WTC11 (cell line): ENCODE results near the gene TNFRSF4. TPM values are rescaled to one million over a fixed set of nuclear protein-coding genes. Genes with fewer than 3 reads are reported as not detected.

Experiments
- ATAC-seq: fragments of 200-7000 bp; cut with Tn5 transposase; 2 replicates; pipeline ENCODE4 v1.10.0; 2021; ENCODE audit warnings: mild to moderate bottlenecking, moderate library complexity
- CTCF ChIA-PET: fragments of 300-600 bp; sonication (Branson Sonifier 250); formaldehyde crosslinking; loops from one replicate; lab custom pipeline; 2021; ENCODE audit warnings: antibody characterized with exemption; lab: Charles Lee
- POLR2A ChIA-PET: fragments of 350-600 bp; sonication (Branson Sonifier 250); formaldehyde crosslinking; loops from one replicate; lab custom pipeline; 2021; ENCODE audit warnings: antibody characterized with exemption; lab: Charles Lee
- DNase-seq: peaks from one replicate; pipeline ENCODE4 v3.0.0; 2021; ENCODE audit warnings: low spot score
- H3K27ac Mint-ChIP-seq: 2 replicates; pipeline ENCODE4 v1.8.0; 2021; ENCODE audit warnings: mixed read lengths
- H3K27me3 Mint-ChIP-seq: 2 replicates; pipeline ENCODE4 v1.8.0; 2021; ENCODE audit warnings: low read depth, mild to moderate bottlenecking, moderate library complexity, mixed read lengths
- H3K36me3 Mint-ChIP-seq: 2 replicates; pipeline ENCODE4 v1.8.0; 2021; ENCODE audit warnings: mixed read lengths
- H3K4me1 Mint-ChIP-seq: 2 replicates; pipeline ENCODE4 v1.8.0; 2022; ENCODE audit warnings: mixed read lengths
- H3K4me3 Mint-ChIP-seq: 2 replicates; pipeline ENCODE4 v1.8.0; 2021; ENCODE audit warnings: mild to moderate bottlenecking, moderate library complexity, mixed read lengths
- H3K9me3 Mint-ChIP-seq: 2 replicates; pipeline ENCODE4 v1.8.0; 2021; ENCODE audit warnings: mixed read lengths
- MXD4 ChIP-seq: fragments of 250-450 bp; sonication (Bioruptor Pico); IDR thresholded peaks from 2 replicates; pipeline ENCODE4 v1.8.0; 2021; ENCODE audit warnings: mild to moderate bottlenecking, moderate library complexity, borderline replicate concordance
- PRRX2 ChIP-seq: fragments of 250-450 bp; sonication (Bioruptor Pico); IDR thresholded peaks from 2 replicates; pipeline ENCODE4 v1.8.0; 2021; ENCODE audit warnings: mild to moderate bottlenecking
- RELA ChIP-seq: sonication (generic); formaldehyde crosslinking; IDR thresholded peaks from 2 replicates; pipeline ENCODE4 v1.8.1; 2022; ENCODE audit warnings: missing genetic modification reagents, mild to moderate bottlenecking, borderline replicate concordance
- TCF7 ChIP-seq: sonication (generic); formaldehyde crosslinking; IDR thresholded peaks from 2 replicates; pipeline ENCODE4 v1.8.0; 2022; ENCODE audit warnings: mild to moderate bottlenecking, low read depth, missing genetic modification reagents, moderate library complexity
- ZNF317 ChIP-seq: sonication (generic); formaldehyde crosslinking; IDR thresholded peaks from 2 replicates; pipeline ENCODE4 v1.8.1; 2023; ENCODE audit warnings: low read depth, mild to moderate bottlenecking, moderate library complexity, missing genetic modification reagents, borderline replicate concordance
- total RNA-seq: library from RNA; stranded (reverse); gene quantifications from 3 replicates; pipeline ENCODE4 v1.2.3, GENCODE V29; 2021
- TF ChIP-seq, protein P1 (sequence below): fragments of 250-450 bp; sonication (Bioruptor Pico); IDR thresholded peaks from 2 replicates; pipeline ENCODE4 v1.9.0; 2021; ENCODE audit warnings: mild to moderate bottlenecking
- TF ChIP-seq, protein P2 (sequence below): sonication (generic); formaldehyde crosslinking; IDR thresholded peaks from 2 replicates; pipeline ENCODE4 v1.8.1; 2022; ENCODE audit warnings: mild to moderate bottlenecking, moderate library complexity, missing genetic modification reagents
- TF ChIP-seq, protein P3 (sequence below): sonication (generic); formaldehyde crosslinking; IDR thresholded peaks from 2 replicates; pipeline ENCODE4 v1.8.0; 2023; ENCODE audit warnings: mild to moderate bottlenecking, missing genetic modification reagents
- TF ChIP-seq, protein P4 (sequence below): sonication (generic); formaldehyde crosslinking; IDR thresholded peaks from 2 replicates; pipeline ENCODE4 v1.8.1; 2022; ENCODE audit warnings: missing genetic modification reagents, borderline replicate concordance
- TF ChIP-seq, protein P5 (sequence below): fragments of 250-450 bp; sonication (Bioruptor Pico); IDR thresholded peaks from 2 replicates; pipeline ENCODE4 v1.9.0; 2021; ENCODE audit warnings: mild to moderate bottlenecking
- TF ChIP-seq, protein P6 (sequence below): fragments of 250-450 bp; sonication (Bioruptor Pico); IDR thresholded peaks from 2 replicates; pipeline ENCODE4 v1.9.0; 2021; ENCODE audit warnings: mild to moderate bottlenecking, borderline replicate concordance
- TF ChIP-seq, protein P7 (sequence below): sonication (generic); formaldehyde crosslinking; IDR thresholded peaks from 2 replicates; pipeline ENCODE4 v1.8.0; 2023; ENCODE audit warnings: missing genetic modification reagents, mild to moderate bottlenecking, borderline replicate concordance

Gene TNFRSF4
- total RNA-seq, 1 experiment from 2014 or later = 0.33 TPM

DNA sequence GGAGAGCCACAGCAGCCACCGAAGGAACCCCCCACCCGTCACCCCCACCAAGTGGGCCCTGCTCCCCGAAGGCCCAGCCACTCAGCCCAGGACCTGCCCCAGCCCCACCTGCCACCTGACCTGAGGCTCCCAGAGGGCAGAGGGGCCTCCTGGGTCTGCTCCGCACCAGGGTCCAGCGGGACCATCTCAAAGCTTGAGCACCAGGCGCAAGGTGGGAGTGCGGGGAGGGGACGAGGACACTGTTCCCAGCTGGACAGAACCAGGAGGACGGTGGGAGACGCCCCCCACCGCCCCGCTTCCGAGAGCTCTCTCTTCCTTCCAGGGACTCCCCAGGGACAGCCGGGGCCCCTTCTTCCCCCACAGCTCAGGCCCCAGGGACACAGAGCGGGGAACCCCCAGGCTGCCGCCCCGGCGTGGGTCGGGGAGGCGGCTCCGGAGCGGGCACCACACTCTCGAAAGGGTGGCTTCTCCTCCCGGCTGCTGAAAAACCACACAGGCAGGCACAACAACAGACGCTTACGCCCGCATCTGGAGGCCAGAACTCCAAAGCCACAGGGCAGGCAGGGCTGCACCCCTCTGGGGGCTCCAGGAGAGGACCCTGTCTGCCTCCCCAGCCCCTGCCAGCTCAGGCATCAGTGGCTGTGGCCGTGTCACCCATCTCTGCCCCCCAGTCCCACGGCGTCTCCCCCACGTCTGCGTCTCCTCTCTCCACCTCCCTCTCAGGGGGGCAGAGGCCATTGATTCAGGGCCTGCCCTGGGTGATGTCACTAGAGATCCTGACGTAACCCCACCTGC, 42.2 kb downstream of the TNFRSF4 start (continued):
- TF ChIP-seq, protein P1, sequence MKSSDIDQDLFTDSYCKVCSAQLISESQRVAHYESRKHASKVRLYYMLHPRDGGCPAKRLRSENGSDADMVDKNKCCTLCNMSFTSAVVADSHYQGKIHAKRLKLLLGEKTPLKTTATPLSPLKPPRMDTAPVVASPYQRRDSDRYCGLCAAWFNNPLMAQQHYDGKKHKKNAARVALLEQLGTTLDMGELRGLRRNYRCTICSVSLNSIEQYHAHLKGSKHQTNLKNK (CRISPR knock-in tag) = no peak
- TF ChIP-seq TCF7 (CRISPR knock-in tag) (no peak), ZNF317 (no peak), RELA (CRISPR knock-in tag) (no peak), PRRX2 (no peak)
- TF ChIP-seq, protein P2, sequence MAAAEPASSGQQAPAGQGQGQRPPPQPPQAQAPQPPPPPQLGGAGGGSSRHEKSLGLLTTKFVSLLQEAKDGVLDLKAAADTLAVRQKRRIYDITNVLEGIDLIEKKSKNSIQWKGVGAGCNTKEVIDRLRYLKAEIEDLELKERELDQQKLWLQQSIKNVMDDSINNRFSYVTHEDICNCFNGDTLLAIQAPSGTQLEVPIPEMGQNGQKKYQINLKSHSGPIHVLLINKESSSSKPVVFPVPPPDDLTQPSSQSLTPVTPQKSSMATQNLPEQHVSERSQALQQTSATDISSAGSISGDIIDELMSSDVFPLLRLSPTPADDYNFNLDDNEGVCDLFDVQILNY (CRISPR knock-in tag) = no peak
- TF ChIP-seq, protein P3, sequence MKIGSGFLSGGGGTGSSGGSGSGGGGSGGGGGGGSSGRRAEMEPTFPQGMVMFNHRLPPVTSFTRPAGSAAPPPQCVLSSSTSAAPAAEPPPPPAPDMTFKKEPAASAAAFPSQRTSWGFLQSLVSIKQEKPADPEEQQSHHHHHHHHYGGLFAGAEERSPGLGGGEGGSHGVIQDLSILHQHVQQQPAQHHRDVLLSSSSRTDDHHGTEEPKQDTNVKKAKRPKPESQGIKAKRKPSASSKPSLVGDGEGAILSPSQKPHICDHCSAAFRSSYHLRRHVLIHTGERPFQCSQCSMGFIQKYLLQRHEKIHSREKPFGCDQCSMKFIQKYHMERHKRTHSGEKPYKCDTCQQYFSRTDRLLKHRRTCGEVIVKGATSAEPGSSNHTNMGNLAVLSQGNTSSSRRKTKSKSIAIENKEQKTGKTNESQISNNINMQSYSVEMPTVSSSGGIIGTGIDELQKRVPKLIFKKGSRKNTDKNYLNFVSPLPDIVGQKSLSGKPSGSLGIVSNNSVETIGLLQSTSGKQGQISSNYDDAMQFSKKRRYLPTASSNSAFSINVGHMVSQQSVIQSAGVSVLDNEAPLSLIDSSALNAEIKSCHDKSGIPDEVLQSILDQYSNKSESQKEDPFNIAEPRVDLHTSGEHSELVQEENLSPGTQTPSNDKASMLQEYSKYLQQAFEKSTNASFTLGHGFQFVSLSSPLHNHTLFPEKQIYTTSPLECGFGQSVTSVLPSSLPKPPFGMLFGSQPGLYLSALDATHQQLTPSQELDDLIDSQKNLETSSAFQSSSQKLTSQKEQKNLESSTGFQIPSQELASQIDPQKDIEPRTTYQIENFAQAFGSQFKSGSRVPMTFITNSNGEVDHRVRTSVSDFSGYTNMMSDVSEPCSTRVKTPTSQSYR = no peak
- TF ChIP-seq, protein P4, sequence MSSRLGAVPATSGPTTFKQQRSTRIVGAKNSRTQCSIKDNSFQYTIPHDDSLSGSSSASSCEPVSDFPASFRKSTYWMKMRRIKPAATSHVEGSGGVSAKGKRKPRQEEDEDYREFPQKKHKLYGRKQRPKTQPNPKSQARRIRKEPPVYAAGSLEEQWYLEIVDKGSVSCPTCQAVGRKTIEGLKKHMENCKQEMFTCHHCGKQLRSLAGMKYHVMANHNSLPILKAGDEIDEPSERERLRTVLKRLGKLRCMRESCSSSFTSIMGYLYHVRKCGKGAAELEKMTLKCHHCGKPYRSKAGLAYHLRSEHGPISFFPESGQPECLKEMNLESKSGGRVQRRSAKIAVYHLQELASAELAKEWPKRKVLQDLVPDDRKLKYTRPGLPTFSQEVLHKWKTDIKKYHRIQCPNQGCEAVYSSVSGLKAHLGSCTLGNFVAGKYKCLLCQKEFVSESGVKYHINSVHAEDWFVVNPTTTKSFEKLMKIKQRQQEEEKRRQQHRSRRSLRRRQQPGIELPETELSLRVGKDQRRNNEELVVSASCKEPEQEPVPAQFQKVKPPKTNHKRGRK (CRISPR knock-in tag) = no peak

DNA sequence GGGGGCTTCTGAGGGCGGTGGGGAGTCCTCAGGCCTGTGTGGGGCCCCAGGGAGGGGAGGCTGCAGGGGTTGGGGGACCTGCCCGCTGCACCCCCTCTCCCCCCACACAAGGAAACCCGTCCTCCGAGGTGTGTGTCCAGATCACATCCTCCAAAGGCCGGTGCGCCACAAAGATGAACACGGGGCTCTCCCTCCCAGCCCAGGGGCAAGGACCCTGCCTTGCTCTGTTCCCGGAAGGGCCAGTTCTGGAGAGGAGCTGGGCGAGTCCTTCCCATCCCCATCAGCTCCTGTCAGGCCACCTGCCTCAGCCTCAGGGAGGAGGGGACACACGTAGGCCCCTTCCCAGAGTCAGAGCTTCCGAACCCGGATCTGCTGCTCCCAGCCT, 42.8 kb downstream of the TNFRSF4 start:
- ChIA-PET CTCF (interaction anchor here (1.4 kb wide), 1 partner anchor 50 kb away, joined by 5 read pairs; no protein-coding TSS in a partner anchor), POLR2A (interaction anchor here (1.4 kb wide), 2 partner anchors 8 to 130 kb away, joined by 3 read pairs; no protein-coding TSS in a partner anchor)
- DNase-seq = peak; percentile 10

More for the DNA sequence above, 42.8 kb downstream of the TNFRSF4 start:
- Mint-ChIP-seq H3K36me3 (no peaks in the 10 kb centered on the region), H3K4me3 (no peak overlapping the region), H3K9me3 (no peaks in the 10 kb centered on the region), H3K27ac (no peak overlapping the region), H3K27me3 (peaks cover 17% of the 10 kb centered on the region), H3K4me1 (peaks cover 10% of the 10 kb centered on the region)
- ATAC-seq = no peak
- TF ChIP-seq, protein P5, sequence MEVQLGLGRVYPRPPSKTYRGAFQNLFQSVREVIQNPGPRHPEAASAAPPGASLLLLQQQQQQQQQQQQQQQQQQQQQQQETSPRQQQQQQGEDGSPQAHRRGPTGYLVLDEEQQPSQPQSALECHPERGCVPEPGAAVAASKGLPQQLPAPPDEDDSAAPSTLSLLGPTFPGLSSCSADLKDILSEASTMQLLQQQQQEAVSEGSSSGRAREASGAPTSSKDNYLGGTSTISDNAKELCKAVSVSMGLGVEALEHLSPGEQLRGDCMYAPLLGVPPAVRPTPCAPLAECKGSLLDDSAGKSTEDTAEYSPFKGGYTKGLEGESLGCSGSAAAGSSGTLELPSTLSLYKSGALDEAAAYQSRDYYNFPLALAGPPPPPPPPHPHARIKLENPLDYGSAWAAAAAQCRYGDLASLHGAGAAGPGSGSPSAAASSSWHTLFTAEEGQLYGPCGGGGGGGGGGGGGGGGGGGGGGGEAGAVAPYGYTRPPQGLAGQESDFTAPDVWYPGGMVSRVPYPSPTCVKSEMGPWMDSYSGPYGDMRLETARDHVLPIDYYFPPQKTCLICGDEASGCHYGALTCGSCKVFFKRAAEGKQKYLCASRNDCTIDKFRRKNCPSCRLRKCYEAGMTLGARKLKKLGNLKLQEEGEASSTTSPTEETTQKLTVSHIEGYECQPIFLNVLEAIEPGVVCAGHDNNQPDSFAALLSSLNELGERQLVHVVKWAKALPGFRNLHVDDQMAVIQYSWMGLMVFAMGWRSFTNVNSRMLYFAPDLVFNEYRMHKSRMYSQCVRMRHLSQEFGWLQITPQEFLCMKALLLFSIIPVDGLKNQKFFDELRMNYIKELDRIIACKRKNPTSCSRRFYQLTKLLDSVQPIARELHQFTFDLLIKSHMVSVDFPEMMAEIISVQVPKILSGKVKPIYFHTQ (CRISPR knock-in tag) = no peak
- TF ChIP-seq, protein P6, sequence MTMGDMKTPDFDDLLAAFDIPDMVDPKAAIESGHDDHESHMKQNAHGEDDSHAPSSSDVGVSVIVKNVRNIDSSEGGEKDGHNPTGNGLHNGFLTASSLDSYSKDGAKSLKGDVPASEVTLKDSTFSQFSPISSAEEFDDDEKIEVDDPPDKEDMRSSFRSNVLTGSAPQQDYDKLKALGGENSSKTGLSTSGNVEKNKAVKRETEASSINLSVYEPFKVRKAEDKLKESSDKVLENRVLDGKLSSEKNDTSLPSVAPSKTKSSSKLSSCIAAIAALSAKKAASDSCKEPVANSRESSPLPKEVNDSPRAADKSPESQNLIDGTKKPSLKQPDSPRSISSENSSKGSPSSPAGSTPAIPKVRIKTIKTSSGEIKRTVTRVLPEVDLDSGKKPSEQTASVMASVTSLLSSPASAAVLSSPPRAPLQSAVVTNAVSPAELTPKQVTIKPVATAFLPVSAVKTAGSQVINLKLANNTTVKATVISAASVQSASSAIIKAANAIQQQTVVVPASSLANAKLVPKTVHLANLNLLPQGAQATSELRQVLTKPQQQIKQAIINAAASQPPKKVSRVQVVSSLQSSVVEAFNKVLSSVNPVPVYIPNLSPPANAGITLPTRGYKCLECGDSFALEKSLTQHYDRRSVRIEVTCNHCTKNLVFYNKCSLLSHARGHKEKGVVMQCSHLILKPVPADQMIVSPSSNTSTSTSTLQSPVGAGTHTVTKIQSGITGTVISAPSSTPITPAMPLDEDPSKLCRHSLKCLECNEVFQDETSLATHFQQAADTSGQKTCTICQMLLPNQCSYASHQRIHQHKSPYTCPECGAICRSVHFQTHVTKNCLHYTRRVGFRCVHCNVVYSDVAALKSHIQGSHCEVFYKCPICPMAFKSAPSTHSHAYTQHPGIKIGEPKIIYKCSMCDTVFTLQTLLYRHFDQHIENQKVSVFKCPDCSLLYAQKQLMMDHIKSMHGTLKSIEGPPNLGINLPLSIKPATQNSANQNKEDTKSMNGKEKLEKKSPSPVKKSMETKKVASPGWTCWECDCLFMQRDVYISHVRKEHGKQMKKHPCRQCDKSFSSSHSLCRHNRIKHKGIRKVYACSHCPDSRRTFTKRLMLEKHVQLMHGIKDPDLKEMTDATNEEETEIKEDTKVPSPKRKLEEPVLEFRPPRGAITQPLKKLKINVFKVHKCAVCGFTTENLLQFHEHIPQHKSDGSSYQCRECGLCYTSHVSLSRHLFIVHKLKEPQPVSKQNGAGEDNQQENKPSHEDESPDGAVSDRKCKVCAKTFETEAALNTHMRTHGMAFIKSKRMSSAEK = no peak
- no peak for TF ChIP-seq MXD4 (CRISPR knock-in tag)
- TF ChIP-seq, protein P7, sequence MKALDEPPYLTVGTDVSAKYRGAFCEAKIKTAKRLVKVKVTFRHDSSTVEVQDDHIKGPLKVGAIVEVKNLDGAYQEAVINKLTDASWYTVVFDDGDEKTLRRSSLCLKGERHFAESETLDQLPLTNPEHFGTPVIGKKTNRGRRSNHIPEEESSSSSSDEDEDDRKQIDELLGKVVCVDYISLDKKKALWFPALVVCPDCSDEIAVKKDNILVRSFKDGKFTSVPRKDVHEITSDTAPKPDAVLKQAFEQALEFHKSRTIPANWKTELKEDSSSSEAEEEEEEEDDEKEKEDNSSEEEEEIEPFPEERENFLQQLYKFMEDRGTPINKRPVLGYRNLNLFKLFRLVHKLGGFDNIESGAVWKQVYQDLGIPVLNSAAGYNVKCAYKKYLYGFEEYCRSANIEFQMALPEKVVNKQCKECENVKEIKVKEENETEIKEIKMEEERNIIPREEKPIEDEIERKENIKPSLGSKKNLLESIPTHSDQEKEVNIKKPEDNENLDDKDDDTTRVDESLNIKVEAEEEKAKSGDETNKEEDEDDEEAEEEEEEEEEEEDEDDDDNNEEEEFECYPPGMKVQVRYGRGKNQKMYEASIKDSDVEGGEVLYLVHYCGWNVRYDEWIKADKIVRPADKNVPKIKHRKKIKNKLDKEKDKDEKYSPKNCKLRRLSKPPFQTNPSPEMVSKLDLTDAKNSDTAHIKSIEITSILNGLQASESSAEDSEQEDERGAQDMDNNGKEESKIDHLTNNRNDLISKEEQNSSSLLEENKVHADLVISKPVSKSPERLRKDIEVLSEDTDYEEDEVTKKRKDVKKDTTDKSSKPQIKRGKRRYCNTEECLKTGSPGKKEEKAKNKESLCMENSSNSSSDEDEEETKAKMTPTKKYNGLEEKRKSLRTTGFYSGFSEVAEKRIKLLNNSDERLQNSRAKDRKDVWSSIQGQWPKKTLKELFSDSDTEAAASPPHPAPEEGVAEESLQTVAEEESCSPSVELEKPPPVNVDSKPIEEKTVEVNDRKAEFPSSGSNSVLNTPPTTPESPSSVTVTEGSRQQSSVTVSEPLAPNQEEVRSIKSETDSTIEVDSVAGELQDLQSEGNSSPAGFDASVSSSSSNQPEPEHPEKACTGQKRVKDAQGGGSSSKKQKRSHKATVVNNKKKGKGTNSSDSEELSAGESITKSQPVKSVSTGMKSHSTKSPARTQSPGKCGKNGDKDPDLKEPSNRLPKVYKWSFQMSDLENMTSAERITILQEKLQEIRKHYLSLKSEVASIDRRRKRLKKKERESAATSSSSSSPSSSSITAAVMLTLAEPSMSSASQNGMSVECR (CRISPR knock-in tag) = no peak
